Loucy (cell line): ENCODE measurements around the gene RALGDS.

Source experiments
- CTCF ChIP-seq: fragments of 200-600 bp; sonication (generic); conservative IDR thresholded peaks from 2 replicates; pipeline ENCODE4 v1.5.1; 2014; ENCODE audit warnings: mild to moderate bottlenecking, antibody characterized with exemption, low read length
- EZH2phosphoT487 ChIP-seq: fragments of 200-600 bp; IDR thresholded peaks from 2 replicates; pipeline ENCODE4 v1.6.1; 2018; ENCODE audit warnings: antibody characterized with exemption, mild to moderate bottlenecking, moderate library complexity, borderline replicate concordance

GRCh38 chr9:133104718-133105460, 16.2 kb downstream of the RALGDS start:
- TF ChIP-seq CTCF (no peak), EZH2phosphoT487 (no peak)
